Glomerular visceral epithelial cell (primary cell): ENCODE results near the gene PLXNC1.

Source experiments
- DNase-seq: peaks from one replicate; pipeline ENCODE4 v3.0.0-alpha.2; 2016; ENCODE audit errors: extremely low spot score

Gene PLXNC1

GRCh38 chr12:94133964-94134795 is 14.2 kb upstream of the PLXNC1 start:
- peak; percentile 64 for DNase-seq

- DNase-seq: no peak
Measured at GRCh38 chr12:94135896-94136295, 12.5 kb upstream of the PLXNC1 start.

DNA sequence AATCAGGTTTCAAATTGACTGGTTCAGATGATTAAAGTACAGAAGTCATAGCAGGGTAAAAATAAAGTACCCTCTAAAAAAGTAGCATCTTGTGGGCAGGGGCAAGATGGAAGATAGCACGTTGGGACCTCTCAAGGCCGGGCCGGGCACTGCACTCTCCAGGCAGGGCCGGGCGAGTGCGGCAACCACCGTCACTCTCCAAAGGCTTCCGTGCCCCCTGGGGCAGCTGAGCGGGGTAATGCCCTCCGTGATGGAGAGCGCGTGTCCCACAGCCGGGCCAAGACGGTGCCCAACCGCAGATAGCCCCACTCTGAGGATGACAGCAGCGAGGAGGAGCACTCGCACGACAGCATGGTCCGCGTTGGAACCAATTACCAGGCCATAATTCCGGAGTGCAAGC is 8.6 kb upstream of the PLXNC1 start:
- no peak for DNase-seq

- DNase-seq: peak; percentile 24
Measured at GRCh38 chr12:94140556-94140955, 7.8 kb upstream of the PLXNC1 start.

- no peak for DNase-seq
Measured at GRCh38 chr12:94141004-94141764, 7.2 kb upstream of the PLXNC1 start.

GRCh38 chr12:94141892-94142291 is 6.5 kb upstream of the PLXNC1 start:
- no peak for DNase-seq

GRCh38 chr12:94143438-94143837 is 4.9 kb upstream of the PLXNC1 start:
- DNase-seq: no peak

DNA sequence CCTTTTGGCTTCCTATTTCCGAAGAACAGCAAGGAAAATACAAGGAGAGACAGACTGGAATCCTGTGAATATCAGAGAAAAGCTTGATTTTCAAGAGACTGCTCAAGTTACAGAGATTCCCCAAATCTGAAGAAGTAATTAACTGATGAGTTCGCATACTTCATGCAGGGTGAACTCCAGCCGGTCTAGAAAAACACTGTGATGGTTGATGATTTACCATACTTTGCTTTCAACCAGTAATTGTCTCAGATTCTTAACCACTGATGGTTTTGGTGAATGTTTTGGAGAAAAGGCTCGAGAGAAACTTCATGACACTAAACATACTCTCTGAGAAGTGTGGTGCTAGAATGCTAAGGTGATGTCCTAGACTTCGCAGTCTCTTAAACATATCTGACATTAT is 4.4 kb upstream of the PLXNC1 start:
- DNase-seq: peak; percentile 25

DNA sequence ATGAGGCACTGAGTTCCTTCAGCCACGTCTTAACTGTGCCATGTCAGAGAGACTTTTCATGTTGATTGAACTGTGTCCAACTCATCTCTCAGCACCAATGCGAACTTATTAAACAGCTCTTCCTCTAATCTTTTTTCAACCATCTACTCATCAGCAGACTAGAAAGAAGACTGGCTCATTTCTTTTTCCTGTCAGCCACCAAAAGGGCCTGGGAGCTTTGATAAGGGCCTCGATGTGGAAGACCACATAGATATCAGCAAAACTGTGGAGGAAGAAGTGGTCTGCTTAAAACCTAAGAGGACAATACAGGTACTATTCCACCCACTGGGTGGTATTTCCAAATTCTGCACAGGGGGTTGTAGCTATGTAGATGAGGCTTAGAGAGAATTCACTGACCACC is 3.6 kb upstream of the PLXNC1 start:
- DNase-seq: no peak

- DNase-seq: no peak
Measured at GRCh38 chr12:94145191-94145983, 3.0 kb upstream of the PLXNC1 start.

DNA sequence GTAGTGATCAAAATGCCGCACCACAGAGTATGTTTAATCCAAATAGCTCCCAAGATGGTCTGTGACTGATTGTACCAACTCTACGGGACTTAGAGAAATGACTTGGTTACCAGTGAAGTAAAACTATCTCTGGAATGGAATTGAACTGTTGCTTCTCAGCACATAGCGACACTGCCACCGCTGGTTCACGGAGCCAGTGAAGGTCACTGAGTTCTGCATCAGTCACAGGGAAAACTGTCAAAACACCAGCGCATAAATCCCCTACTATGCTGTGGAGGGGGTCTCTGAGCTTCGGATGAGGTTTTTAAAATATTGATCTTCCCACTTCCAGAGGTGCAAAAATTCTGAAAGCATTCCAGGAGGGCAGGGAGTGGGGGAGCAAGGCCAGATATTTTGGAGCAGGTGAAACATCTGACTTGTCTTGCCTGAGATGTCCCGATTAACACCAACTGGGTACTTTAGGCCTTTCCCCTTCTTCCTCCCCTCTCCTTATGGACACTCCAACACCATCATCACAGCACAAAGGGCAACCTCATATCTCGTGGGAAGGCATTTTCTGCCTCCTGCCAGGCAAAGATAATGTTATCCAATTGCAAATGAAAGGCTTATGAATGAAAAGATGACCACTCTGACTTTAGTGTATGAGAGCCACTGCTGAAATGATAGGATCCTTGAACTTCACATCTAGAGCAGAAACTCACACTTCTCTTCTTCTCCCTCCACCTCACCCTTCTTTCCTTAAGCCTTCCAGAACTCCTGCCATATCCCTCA is 2.0 kb upstream of the PLXNC1 start:
- no peak for DNase-seq

- DNase-seq: no peak
Measured at GRCh38 chr12:94147387-94147990, 888 bp upstream of the PLXNC1 start.

GRCh38 chr12:94148739-94149118 is 352 bp downstream of the PLXNC1 start:
- no peak for DNase-seq

GRCh38 chr12:94149119-94149780 is 873 bp downstream of the PLXNC1 start:
- DNase-seq: peak; percentile 33

DNA sequence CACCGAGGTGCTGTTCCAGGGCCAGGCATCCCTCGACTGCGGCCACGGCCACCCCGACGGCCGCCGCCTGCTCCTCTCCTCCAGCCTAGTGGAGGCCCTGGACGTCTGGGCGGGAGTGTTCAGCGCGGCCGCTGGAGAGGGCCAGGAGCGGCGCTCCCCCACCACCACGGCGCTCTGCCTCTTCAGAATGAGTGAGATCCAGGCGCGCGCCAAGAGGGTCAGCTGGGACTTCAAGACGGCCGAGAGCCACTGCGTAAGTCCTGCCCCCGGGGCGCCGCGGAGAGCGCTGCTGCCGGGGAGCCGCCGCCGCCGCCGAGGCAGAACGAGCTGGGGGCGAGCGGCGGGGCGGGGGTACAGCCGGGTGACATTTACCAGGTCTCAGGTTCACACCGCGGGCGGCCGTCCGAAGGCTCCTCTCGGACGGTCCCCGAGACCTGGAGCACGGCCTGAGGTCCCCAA is 1.4 kb downstream of the PLXNC1 start:
- no peak for DNase-seq

- DNase-seq: no peak
Measured at GRCh38 chr12:94150240-94151121, 2.1 kb downstream of the PLXNC1 start.

DNA sequence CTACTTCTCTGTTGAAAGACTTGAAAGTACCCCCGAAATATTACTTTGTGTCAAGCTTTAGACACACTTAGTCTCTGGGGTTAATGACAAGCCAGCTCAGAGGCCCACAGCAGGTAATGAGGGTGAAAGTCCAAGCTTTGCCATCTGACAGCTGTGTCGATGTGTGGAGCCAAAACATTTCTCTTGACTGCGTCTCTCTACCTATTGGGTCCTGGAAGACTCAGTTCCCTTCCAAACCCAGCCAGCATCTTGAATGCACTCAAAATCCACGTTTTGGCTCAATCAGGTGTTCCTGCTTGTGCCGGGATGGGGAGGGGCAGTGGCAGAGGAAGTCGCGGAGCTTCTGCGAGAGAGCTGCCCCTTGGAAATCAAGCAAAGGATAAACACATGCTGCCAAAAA is 3.2 kb downstream of the PLXNC1 start:
- no peak for DNase-seq

- no peak for DNase-seq
Measured at GRCh38 chr12:94152292-94153078, 4.1 kb downstream of the PLXNC1 start.

DNA sequence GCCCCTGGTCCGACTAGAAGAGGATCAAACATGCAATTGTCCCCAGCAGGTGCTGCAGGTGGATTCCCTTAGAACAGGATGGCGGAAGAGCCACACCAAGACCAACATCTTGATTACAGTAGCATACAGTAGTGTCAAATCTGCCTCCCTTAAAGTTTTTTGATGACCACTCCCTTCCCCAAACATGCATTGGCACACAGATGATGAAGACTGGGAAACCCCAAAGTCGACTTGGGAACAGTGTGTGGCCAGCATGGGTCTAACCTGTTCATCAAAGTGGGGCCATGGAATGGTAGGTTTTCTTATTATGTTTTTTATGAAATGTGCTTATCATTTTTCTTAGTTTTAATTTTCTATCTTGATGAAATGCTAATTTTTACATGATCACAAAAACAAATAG is 8.8 kb downstream of the PLXNC1 start:
- DNase-seq: no peak
